WTC11 (cell line): ENCODE results near the gene CFAP90. TPM values are rescaled to one million over a fixed set of nuclear protein-coding genes. Genes with fewer than 3 reads are reported as not detected.

Experiments
- ATF1 ChIP-seq: sonication (generic); formaldehyde crosslinking; IDR thresholded peaks from 2 replicates; pipeline ENCODE4 v1.8.1; 2023; ENCODE audit warnings: mild to moderate bottlenecking, moderate library complexity, missing genetic modification reagents
- ATF2 ChIP-seq: sonication (generic); formaldehyde crosslinking; IDR thresholded peaks from 2 replicates; pipeline ENCODE4 v1.8.1; 2022; ENCODE audit warnings: low read depth, missing genetic modification reagents, borderline replicate concordance
- ATF3 ChIP-seq: sonication (generic); formaldehyde crosslinking; conservative IDR thresholded peaks from 2 replicates; pipeline ENCODE4 v1.8.1; 2022; ENCODE audit warnings: mild to moderate bottlenecking, missing genetic modification reagents
- CBFB ChIP-seq: sonication (generic); formaldehyde crosslinking; IDR thresholded peaks from 2 replicates; pipeline ENCODE4 v1.8.1; 2022; ENCODE audit warnings: mild to moderate bottlenecking, low read depth, missing genetic modification reagents
- ETV6 ChIP-seq: sonication (generic); formaldehyde crosslinking; IDR thresholded peaks from 2 replicates; pipeline ENCODE4 v1.8.1; 2022; ENCODE audit warnings: mild to moderate bottlenecking, missing genetic modification reagents
- FOXJ3 ChIP-seq: sonication (generic); formaldehyde crosslinking; IDR thresholded peaks from 2 replicates; pipeline ENCODE4 v1.9.0; 2021; ENCODE audit warnings: missing genetic modification reagents, mild to moderate bottlenecking, borderline replicate concordance
- HMGA2 ChIP-seq: fragments of 250-450 bp; sonication (Bioruptor Pico); IDR thresholded peaks from 2 replicates; pipeline ENCODE4 v1.4.0; 2021; ENCODE audit warnings: mild to moderate bottlenecking, moderate library complexity
- IRF1 ChIP-seq: sonication (generic); formaldehyde crosslinking; IDR thresholded peaks from 2 replicates; pipeline ENCODE4 v1.8.0; 2023; ENCODE audit warnings: missing genetic modification reagents
- MLX ChIP-seq: sonication (generic); formaldehyde crosslinking; IDR thresholded peaks from 2 replicates; pipeline ENCODE4 v1.8.1; 2023; ENCODE audit warnings: mild to moderate bottlenecking, missing genetic modification reagents, moderate library complexity
- MYBL2 ChIP-seq: sonication (generic); formaldehyde crosslinking; IDR thresholded peaks from 2 replicates; pipeline ENCODE4 v1.8.1; 2023; ENCODE audit warnings: mild to moderate bottlenecking, moderate library complexity, missing genetic modification reagents
- NR1H2 ChIP-seq: sonication (generic); formaldehyde crosslinking; IDR thresholded peaks from 2 replicates; pipeline ENCODE4 v1.9.0; 2021; ENCODE audit warnings: mild to moderate bottlenecking, moderate library complexity, missing genetic modification reagents
- NR3C1 ChIP-seq: sonication (generic); formaldehyde crosslinking; conservative IDR thresholded peaks from 2 replicates; pipeline ENCODE4 v1.8.1; 2023; ENCODE audit warnings: low read depth, mild to moderate bottlenecking, missing genetic modification reagents
- PRDM15 ChIP-seq: sonication (generic); formaldehyde crosslinking; IDR thresholded peaks from 2 replicates; pipeline ENCODE4 v1.8.0; 2022; ENCODE audit warnings: missing genetic modification reagents
- SMAD3 ChIP-seq: sonication (generic); formaldehyde crosslinking; IDR thresholded peaks from 2 replicates; pipeline ENCODE4 v1.8.0; 2022; ENCODE audit warnings: missing genetic modification reagents, mild to moderate bottlenecking, borderline replicate concordance
- SMAD4 ChIP-seq: sonication (generic); formaldehyde crosslinking; IDR thresholded peaks from 2 replicates; pipeline ENCODE4 v1.8.0; 2022; ENCODE audit warnings: mild to moderate bottlenecking, missing genetic modification reagents
- SP1 ChIP-seq: sonication (generic); formaldehyde crosslinking; conservative IDR thresholded peaks from 2 replicates; pipeline ENCODE4 v1.8.1; 2022; ENCODE audit warnings: missing genetic modification reagents
- TEAD1 ChIP-seq: sonication (generic); formaldehyde crosslinking; IDR thresholded peaks from 2 replicates; pipeline ENCODE4 v1.8.0; 2022; ENCODE audit warnings: mild to moderate bottlenecking, missing genetic modification reagents
- ZBTB21 ChIP-seq: sonication (generic); formaldehyde crosslinking; IDR thresholded peaks from 2 replicates; pipeline ENCODE4 v1.8.1; 2023; ENCODE audit warnings: mild to moderate bottlenecking, missing genetic modification reagents, borderline replicate concordance
- ZNF121 ChIP-seq: sonication (generic); formaldehyde crosslinking; IDR thresholded peaks from 2 replicates; pipeline ENCODE4 v1.8.0; 2023; ENCODE audit warnings: missing genetic modification reagents
- ZNF425 ChIP-seq: fragments of 250-450 bp; sonication (Bioruptor Pico); conservative IDR thresholded peaks from 2 replicates; pipeline ENCODE4 v1.9.0; 2021; ENCODE audit warnings: mild to moderate bottlenecking
- total RNA-seq: library from RNA; stranded (reverse); gene quantifications from 3 replicates; pipeline ENCODE4 v1.2.3, GENCODE V29; 2021
- TF ChIP-seq, protein P1 (sequence below): fragments of 250-450 bp; sonication (Bioruptor Pico); IDR thresholded peaks from 2 replicates; pipeline ENCODE4 v1.9.0; 2021; ENCODE audit warnings: mild to moderate bottlenecking, borderline replicate concordance
- TF ChIP-seq, protein P2 (sequence below): sonication (generic); formaldehyde crosslinking; conservative IDR thresholded peaks from 2 replicates; pipeline ENCODE4 v1.8.1; 2023; ENCODE audit warnings: mild to moderate bottlenecking, low read depth, missing genetic modification reagents, moderate library complexity

The CFAP90 gene
- total RNA-seq, 1 experiment from 2014 or later: 0.33 TPM

DNA sequence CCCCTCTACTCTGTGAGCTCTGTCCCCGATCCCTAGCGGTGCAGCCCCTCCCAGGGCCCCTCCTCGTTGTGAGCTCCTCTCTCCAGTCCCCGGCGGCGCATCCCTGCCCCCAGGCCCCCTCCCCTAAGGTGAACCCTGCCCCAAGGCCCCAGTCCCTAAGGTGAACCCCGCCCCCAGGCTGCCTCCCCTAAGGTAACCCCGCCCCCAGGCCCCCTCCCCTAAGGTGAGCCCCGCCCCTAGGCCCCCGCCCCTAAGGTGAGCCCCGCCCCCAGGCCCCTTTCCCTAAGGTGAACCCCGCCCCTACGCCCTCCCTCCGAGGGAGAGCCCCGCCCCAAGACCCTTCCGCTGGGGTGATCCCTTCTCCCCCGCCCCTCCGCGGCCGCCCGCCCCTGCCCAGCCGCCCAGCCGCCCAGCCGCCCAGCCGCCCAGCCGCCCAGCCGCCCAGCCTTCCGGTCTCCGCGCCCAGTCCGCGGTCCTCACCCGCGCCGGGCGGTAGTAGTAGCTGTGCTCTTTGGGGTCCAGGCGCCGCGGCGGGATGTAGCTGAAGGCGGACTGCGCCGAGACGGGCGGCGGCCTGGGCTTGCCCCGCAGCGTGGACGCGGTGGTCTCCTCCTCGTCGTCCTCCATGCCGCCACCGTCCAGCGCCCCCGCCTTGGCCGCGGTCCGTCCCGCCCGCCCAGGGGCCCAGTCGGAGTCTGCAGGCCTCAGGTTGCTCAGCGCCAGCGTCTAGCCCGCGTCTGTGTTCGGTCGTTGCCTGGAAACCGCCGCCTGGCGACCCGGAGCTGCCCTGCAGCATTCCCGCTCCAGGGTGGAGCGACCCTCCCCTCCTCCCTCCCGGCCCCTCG is at the start of gene CFAP90 (continued):
- TF ChIP-seq MLX (CRISPR knock-in tag) (no peak), NR1H2 (CRISPR knock-in tag) (no peak), ZBTB21 (0 out of 2 replicates have a peak, but pooled peaks have one; percentile 31), SMAD3 (no peak), MYBL2 (CRISPR knock-in tag) (no peak), SMAD4 (CRISPR knock-in tag) (no peak), CBFB (CRISPR knock-in tag) (0 out of 2 replicates have a peak, but pooled peaks have one; percentile 33), IRF1 (no peak), ATF2 (no peak), NR3C1 (CRISPR knock-in tag) (no peak), PRDM15 (no peak), FOXJ3 (no peak), HMGA2 (CRISPR knock-in tag) (no peak), ATF3 (CRISPR knock-in tag) (no peak), ZNF121 (CRISPR knock-in tag) (no peak), SP1 (CRISPR knock-in tag) (peak; percentile 37; the same call in 1 of the 2 replicates), ZNF425 (CRISPR knock-in tag) (no peak), TEAD1 (CRISPR knock-in tag) (0 out of 2 replicates have a peak, but pooled peaks have one; percentile 15), ETV6 (CRISPR knock-in tag) (no peak), ATF1 (CRISPR knock-in tag) (no peak)
- TF ChIP-seq, protein P1, sequence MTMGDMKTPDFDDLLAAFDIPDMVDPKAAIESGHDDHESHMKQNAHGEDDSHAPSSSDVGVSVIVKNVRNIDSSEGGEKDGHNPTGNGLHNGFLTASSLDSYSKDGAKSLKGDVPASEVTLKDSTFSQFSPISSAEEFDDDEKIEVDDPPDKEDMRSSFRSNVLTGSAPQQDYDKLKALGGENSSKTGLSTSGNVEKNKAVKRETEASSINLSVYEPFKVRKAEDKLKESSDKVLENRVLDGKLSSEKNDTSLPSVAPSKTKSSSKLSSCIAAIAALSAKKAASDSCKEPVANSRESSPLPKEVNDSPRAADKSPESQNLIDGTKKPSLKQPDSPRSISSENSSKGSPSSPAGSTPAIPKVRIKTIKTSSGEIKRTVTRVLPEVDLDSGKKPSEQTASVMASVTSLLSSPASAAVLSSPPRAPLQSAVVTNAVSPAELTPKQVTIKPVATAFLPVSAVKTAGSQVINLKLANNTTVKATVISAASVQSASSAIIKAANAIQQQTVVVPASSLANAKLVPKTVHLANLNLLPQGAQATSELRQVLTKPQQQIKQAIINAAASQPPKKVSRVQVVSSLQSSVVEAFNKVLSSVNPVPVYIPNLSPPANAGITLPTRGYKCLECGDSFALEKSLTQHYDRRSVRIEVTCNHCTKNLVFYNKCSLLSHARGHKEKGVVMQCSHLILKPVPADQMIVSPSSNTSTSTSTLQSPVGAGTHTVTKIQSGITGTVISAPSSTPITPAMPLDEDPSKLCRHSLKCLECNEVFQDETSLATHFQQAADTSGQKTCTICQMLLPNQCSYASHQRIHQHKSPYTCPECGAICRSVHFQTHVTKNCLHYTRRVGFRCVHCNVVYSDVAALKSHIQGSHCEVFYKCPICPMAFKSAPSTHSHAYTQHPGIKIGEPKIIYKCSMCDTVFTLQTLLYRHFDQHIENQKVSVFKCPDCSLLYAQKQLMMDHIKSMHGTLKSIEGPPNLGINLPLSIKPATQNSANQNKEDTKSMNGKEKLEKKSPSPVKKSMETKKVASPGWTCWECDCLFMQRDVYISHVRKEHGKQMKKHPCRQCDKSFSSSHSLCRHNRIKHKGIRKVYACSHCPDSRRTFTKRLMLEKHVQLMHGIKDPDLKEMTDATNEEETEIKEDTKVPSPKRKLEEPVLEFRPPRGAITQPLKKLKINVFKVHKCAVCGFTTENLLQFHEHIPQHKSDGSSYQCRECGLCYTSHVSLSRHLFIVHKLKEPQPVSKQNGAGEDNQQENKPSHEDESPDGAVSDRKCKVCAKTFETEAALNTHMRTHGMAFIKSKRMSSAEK (CRISPR knock-in tag): no peak
- TF ChIP-seq, protein P2, sequence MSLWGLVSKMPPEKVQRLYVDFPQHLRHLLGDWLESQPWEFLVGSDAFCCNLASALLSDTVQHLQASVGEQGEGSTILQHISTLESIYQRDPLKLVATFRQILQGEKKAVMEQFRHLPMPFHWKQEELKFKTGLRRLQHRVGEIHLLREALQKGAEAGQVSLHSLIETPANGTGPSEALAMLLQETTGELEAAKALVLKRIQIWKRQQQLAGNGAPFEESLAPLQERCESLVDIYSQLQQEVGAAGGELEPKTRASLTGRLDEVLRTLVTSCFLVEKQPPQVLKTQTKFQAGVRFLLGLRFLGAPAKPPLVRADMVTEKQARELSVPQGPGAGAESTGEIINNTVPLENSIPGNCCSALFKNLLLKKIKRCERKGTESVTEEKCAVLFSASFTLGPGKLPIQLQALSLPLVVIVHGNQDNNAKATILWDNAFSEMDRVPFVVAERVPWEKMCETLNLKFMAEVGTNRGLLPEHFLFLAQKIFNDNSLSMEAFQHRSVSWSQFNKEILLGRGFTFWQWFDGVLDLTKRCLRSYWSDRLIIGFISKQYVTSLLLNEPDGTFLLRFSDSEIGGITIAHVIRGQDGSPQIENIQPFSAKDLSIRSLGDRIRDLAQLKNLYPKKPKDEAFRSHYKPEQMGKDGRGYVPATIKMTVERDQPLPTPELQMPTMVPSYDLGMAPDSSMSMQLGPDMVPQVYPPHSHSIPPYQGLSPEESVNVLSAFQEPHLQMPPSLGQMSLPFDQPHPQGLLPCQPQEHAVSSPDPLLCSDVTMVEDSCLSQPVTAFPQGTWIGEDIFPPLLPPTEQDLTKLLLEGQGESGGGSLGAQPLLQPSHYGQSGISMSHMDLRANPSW: no peak
